ENCODE results near the gene TMEM209. TPM values are rescaled to one million over a fixed set of nuclear protein-coding genes. Genes with fewer than 3 reads are reported as not detected.

Gene TMEM209
- total RNA-seq, 1 donor from 2014 or later, result 11.8 TPM

DNA sequence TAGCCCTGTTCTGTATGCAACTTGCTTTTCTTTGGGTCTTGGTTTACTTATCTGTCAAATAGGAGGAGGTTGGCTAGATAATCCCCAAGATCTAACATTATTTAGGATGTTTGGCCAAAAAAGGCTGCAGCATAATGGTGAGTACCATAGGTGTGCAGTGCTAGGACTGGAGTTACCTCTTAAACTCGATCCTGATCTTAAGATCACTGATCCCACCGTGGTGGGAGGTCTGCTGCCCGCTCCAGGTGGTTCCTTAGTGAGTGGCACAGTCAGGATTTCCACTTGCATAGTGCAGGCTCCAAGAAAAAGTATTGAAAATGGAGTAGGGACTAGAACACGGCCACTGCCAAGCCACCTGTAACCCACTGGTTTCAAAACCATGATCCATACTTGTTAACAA lies 68.0 kb downstream of the TMEM209 start:
- Mint-ChIP-seq H3K9me3 (ENCODE audit: unreplicated experiment) (no peaks in the 10 kb centered on the region), H3K27me3 (ENCODE audit: unreplicated experiment) (peaks cover 12% of the 10 kb centered on the region), H3K4me1 (ENCODE audit: unreplicated experiment) (peaks cover 17% of the 10 kb centered on the region)

DNA sequence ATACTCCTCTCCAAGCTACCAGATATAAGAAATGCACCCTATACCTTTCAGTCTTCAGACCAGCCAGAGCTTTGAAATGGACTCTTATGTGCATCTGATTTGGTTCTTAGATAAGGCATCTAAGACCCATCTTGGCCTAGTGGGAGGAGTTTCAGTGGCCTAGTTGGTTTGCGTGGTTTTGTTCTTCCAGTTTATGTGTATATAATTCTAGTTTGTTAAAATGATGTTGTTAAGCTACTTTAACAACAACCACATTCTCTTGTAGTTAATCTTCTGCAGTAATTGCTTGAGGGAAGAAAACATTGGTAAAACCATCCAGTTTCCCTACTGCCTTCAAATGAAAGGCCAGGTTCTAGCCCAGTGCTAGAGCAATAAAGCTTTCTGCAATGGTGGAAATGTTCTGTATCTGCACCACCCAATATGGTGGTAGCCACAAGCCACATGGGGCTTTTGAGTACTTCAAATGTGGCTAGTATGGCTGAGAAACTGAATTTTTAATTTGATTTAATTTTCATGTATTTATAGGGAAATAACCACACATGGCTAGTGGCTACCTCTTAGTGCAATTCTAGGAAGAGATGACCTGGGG lies 68.5 kb downstream of the TMEM209 start:
- Mint-ChIP-seq H3K9me3 (ENCODE audit: unreplicated experiment) (no peaks in the 10 kb centered on the region), H3K36me3 (ENCODE audit: low read depth, unreplicated experiment) (peaks cover 29% of the 10 kb centered on the region), H3K27ac (ENCODE audit: unreplicated experiment) (no peak overlapping the region), H3K4me3 (ENCODE audit: unreplicated experiment) (no peak overlapping the region), H3K4me1 (ENCODE audit: unreplicated experiment) (peaks cover 15% of the 10 kb centered on the region), H3K27me3 (ENCODE audit: unreplicated experiment) (peaks cover 13% of the 10 kb centered on the region)
- DNase-seq (ENCODE audit: low spot score), result no peak
- TF ChIP-seq, protein P1, sequence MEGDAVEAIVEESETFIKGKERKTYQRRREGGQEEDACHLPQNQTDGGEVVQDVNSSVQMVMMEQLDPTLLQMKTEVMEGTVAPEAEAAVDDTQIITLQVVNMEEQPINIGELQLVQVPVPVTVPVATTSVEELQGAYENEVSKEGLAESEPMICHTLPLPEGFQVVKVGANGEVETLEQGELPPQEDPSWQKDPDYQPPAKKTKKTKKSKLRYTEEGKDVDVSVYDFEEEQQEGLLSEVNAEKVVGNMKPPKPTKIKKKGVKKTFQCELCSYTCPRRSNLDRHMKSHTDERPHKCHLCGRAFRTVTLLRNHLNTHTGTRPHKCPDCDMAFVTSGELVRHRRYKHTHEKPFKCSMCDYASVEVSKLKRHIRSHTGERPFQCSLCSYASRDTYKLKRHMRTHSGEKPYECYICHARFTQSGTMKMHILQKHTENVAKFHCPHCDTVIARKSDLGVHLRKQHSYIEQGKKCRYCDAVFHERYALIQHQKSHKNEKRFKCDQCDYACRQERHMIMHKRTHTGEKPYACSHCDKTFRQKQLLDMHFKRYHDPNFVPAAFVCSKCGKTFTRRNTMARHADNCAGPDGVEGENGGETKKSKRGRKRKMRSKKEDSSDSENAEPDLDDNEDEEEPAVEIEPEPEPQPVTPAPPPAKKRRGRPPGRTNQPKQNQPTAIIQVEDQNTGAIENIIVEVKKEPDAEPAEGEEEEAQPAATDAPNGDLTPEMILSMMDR (IDR thresholded peaks at IDR 0.05; ENCODE audit: unreplicated experiment), result no peak

More for the DNA sequence above, 68.0 kb downstream of the TMEM209 start:
- no peak for DNase-seq (ENCODE audit: low spot score)
- Mint-ChIP-seq H3K36me3 (ENCODE audit: low read depth, unreplicated experiment) (peaks cover 23% of the 10 kb centered on the region), H3K27ac (ENCODE audit: unreplicated experiment) (no peak overlapping the region), H3K4me3 (ENCODE audit: unreplicated experiment) (no peak overlapping the region)
- TF ChIP-seq, protein P1 (IDR thresholded peaks at IDR 0.05; ENCODE audit: unreplicated experiment), result no peak

- TF ChIP-seq, protein P1 (IDR thresholded peaks at IDR 0.05; ENCODE audit: unreplicated experiment), result no peak
- Mint-ChIP-seq H3K36me3 (ENCODE audit: low read depth, unreplicated experiment) (peaks cover 36% of the 10 kb centered on the region), H3K4me1 (ENCODE audit: unreplicated experiment) (peaks cover 13% of the 10 kb centered on the region), H3K27me3 (ENCODE audit: unreplicated experiment) (peaks cover 9% of the 10 kb centered on the region), H3K4me3 (ENCODE audit: unreplicated experiment) (no peak overlapping the region), H3K27ac (ENCODE audit: unreplicated experiment) (no peak overlapping the region), H3K9me3 (ENCODE audit: unreplicated experiment) (no peaks in the 10 kb centered on the region)
- DNase-seq (ENCODE audit: low spot score), result no peak
Measured at GRCh38 chr7:130135208-130136205, 69.7 kb downstream of the TMEM209 start.

- no peak overlapping the region for H3K27ac Mint-ChIP-seq (ENCODE audit: unreplicated experiment)
- no peak for DNase-seq (ENCODE audit: low spot score)
- H3K27me3 Mint-ChIP-seq (ENCODE audit: unreplicated experiment), result peaks cover 5% of the 10 kb centered on the region
- H3K4me1 Mint-ChIP-seq (ENCODE audit: unreplicated experiment), result peaks cover 11% of the 10 kb centered on the region
- peaks cover 40% of the 10 kb centered on the region for H3K36me3 Mint-ChIP-seq (ENCODE audit: low read depth, unreplicated experiment)
- no peak overlapping the region for H3K4me3 Mint-ChIP-seq (ENCODE audit: unreplicated experiment)
- no peaks in the 10 kb centered on the region for H3K9me3 Mint-ChIP-seq (ENCODE audit: unreplicated experiment)
- TF ChIP-seq, protein P1 (IDR thresholded peaks at IDR 0.05; ENCODE audit: unreplicated experiment), result no peak
Measured at GRCh38 chr7:130134726-130135125, 70.5 kb downstream of the TMEM209 start.
